ENCODE data around the gene MMP14.

GRCh38 chr14:22841311-22841710 lies 4.9 kb downstream of the MMP14 start:
- TF ChIP-seq CTCF (IDR thresholded peaks at IDR 0.05; ENCODE audit: low read depth, low read length) (no peak), MAX (IDR thresholded peaks at IDR 0.05; ENCODE audit: low read depth, low read length) (no peak), POLR2A (IDR thresholded peaks at IDR 0.05; ENCODE audit: extremely low read depth, insufficient read length) (no peak), MYC (IDR thresholded peaks at IDR 0.05; ENCODE audit: low read depth, low read length) (no peak)

All from NB4 (cell line).